ENCODE results near the gene MOB3C. TPM values are rescaled to one million over a fixed set of nuclear protein-coding genes. Genes with fewer than 3 reads are reported as not detected.

The MOB3C gene
- total RNA-seq, 1 donor from 2014 or later, result 16.1 TPM

- peaks cover 0 to 10% of the 10 kb centered on the region in 2 donors for H3K4me1 ChIP-seq
- H3K36me3 ChIP-seq, result peaks cover 21 to 50% of the 10 kb centered on the region in 2 donors
Observed at GRCh38 chr1:46635205-46635604, 18.6 kb upstream of the MOB3C start.

GRCh38 chr1:46630719-46631118 lies 14.1 kb upstream of the MOB3C start:
- no peak overlapping the region for H3K4me3 ChIP-seq
- TF ChIP-seq CTCF (IDR thresholded peaks at IDR 0.05), result no peak
- no peaks in the 10 kb centered on the region for H3K27me3 ChIP-seq
- no peak overlapping the region for H3K27ac ChIP-seq
- intact Hi-C loops (cut with DNase I), result no loop called here
- no peaks in the 10 kb centered on the region for H3K4me1 ChIP-seq
- H3K9me3 ChIP-seq, result no peaks in the 10 kb centered on the region
- DNase-seq (ENCODE audit: low spot score in 2 of 2), result no peak
- H3K36me3 ChIP-seq, result peaks cover 26 to 55% of the 10 kb centered on the region in 2 donors

More at GRCh38 chr1:46635205-46635604, 18.6 kb upstream of the MOB3C start:
- H3K27ac ChIP-seq, result no peak overlapping the region
- H3K4me3 ChIP-seq, result no peak overlapping the region
- no peak for DNase-seq (ENCODE audit: low spot score in 2 of 2)
- H3K9me3 ChIP-seq, result no peaks in the 10 kb centered on the region
- H3K27me3 ChIP-seq, result no peaks in the 10 kb centered on the region
- no peak for TF ChIP-seq CTCF (IDR thresholded peaks at IDR 0.05)
- intact Hi-C loops (cut with DNase I), result no loop called here

DNA sequence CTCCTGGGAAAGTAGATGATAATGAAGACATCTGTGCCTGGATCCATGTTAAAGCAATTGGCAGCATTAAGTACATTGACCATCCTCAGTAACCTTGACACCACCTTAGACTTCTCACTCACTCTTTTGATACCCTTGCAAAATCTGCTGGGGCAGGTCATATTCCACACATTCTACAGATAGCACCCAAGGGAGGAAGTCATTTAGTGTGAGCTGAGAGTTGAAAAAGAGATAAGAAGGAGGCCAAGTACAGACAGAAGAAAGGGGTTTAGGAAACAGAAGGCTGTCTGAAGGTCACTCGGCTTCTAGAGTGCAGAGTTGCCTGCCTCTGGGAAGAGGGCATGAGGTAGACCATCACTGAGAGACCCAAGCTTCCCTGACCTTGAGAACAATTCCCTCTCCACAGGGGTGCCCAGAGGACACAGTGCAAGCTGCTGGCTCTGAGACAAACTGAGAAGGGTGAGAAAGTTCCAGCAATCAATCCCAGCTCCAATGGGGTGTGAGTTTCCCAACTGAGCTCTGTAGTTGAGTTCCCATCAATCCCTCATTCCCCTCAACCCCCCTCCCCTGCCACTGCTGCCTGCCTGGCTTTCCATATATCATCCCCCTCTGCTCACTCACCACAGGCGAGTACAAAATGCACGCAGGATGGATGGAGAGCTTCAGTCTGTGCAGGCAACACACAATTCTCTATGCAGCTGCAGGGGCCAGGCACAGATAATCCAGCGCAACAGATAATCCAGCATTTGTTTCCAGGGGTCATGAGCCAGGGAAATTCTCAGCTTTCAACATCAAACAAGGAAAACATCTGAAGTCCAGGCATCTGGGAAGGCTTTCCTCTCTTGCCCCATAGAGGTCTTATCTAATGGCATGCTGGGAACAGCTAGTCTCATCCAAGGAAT lies 7.4 kb upstream of the MOB3C start:
- DNase-seq (ENCODE audit: low spot score in 2 of 2), result no peak
- intact Hi-C loops (cut with DNase I), result no loop called here
- Histone ChIP-seq H3K36me3 (no peaks in the 10 kb centered on the region), H3K4me3 (no peak overlapping the region), H3K27ac (no peak overlapping the region), H3K27me3 (no peaks in the 10 kb centered on the region), H3K9me3 (no peaks in the 10 kb centered on the region), H3K4me1 (no peaks in the 10 kb centered on the region)
- no peak for TF ChIP-seq CTCF (IDR thresholded peaks at IDR 0.05)

- peak in 1 of 3 experiments; percentile 32 for TF ChIP-seq CTCF (IDR thresholded peaks at IDR 0.05)
- intact Hi-C loops (cut with DNase I), result no loop called here
- peak in 1 of 2 donors; percentile 56 for DNase-seq (ENCODE audit: low spot score in 2 of 2)
- Histone ChIP-seq H3K9me3 (no peaks in the 10 kb centered on the region), H3K27ac (no peak overlapping the region), H3K36me3 (no peaks in the 10 kb centered on the region), H3K4me3 (no peak overlapping the region), H3K4me1 (peaks cover 0 to 3% of the 10 kb centered on the region in 2 donors), H3K27me3 (no peaks in the 10 kb centered on the region)
Observed at GRCh38 chr1:46622344-46622743, 5.7 kb upstream of the MOB3C start.

DNA sequence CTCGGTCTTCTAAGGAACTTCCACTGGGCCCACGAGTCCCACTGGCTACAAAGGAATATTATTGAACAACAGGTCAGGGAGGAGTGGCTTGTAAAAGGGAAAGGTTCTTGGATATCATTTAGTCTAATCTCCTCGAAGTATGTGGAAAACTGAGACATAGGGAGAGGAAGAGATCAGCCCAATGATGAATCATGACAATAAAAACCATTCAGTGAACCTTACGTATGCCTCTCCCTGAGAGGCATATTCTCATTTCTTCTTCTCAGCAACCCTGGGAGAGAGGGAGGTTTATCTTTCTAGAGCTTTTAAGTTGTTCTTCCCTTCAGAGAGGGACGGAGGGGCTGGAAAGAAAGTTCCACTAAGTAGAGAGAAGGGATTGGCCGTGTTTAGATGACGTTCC lies 5.3 kb upstream of the MOB3C start:
- TF ChIP-seq CTCF (IDR thresholded peaks at IDR 0.05), result no peak
- Histone ChIP-seq H3K4me1 (peaks cover 0 to 7% of the 10 kb centered on the region in 2 donors), H3K4me3 (no peak overlapping the region), H3K36me3 (no peaks in the 10 kb centered on the region), H3K27me3 (no peaks in the 10 kb centered on the region), H3K9me3 (no peaks in the 10 kb centered on the region), H3K27ac (no peak overlapping the region)
- intact Hi-C loops (cut with DNase I), result no loop called here
- DNase-seq (ENCODE audit: low spot score in 2 of 2), result peak in 1 of 2 donors; percentile 31

All from ascending aorta (tissue), 2 donors.